ENCODE results near the gene LRP1B. TPM values are rescaled to one million over a fixed set of nuclear protein-coding genes. Genes with fewer than 3 reads are reported as not detected.
"Not testable (repeated sequence)": the region's sequence is repeated elsewhere in the genome, so short reads cannot be mapped to it uniquely, and the experiment has no call there.

LRP1B gene
- polyA plus RNA-seq, 1 of the 3 experiments (the other 2 are of a cell fraction): 0.28 TPM

DNA sequence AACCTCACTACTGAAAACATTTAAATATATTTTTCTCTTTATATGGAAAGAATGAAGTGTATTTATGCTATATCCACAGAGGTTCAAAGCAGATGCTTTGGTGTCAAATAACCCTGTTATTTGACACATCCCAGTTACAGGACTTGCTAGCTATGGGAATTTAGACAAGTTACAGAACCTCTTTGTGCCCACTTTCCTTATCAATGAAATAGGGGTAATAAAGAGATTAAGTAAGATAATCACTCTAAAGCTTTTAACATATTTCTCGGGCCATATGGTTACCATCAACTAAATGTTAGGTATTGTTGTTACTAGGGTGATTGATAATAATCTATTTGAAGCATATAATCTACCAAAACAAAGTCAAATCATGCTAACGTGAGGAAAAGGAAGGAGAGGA, 1690.0 kb downstream of the LRP1B start (continued):
- TF ChIP-seq FOSL2 (IDR thresholded peaks at IDR 0.05; ENCODE audit: borderline replicate concordance, low read depth) (no peak), SMC3 (IDR thresholded peaks at IDR 0.05; ENCODE audit: low read depth, low read length) (no peak), EZH2phosphoT487 (IDR thresholded peaks at IDR 0.05; ENCODE audit: borderline replicate concordance, low read depth) (no peak), RCOR1 (IDR thresholded peaks at IDR 0.05; ENCODE audit: low read length) (peak; percentile 99), MEF2A (IDR thresholded peaks at IDR 0.05; ENCODE audit: borderline replicate concordance, low read depth) (peak; percentile 25; the same call in 1 of the 2 replicates), MXI1 (IDR thresholded peaks at IDR 0.05; ENCODE audit: low read depth, low read length) (peak; percentile 17; the same call in 1 of the 2 replicates), TAF1 (IDR thresholded peaks at IDR 0.05; ENCODE audit: borderline replicate concordance, low read depth, low read length) (no peak), TEAD4 (IDR thresholded peaks at IDR 0.05; ENCODE audit: borderline replicate concordance, insufficient read depth) (peak; percentile 92), ELF1 (IDR thresholded peaks at IDR 0.05) (no peak)
- TF ChIP-seq, protein P1, sequence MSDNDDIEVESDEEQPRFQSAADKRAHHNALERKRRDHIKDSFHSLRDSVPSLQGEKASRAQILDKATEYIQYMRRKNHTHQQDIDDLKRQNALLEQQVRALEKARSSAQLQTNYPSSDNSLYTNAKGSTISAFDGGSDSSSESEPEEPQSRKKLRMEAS (IDR thresholded peaks at IDR 0.05; ENCODE audit: low read depth): no peak

DNA sequence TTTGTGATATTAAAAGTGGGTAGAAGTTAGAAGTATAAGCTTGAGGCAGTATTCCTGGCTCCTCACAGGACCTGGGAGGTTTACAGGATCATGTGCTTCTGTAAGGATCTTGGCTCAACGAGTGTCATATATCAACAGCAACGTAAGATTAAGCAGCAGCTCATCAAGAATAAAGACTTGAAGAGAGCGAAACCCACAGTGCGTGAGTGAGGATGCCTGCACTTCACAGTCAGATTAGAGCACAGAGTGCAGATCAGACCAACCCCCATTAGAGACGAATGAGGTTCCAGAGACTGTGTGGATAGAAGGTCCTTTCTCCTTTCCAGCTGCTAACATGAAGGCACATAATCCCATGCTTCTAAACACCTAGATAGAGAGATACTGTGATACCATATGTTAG, 1693.9 kb downstream of the LRP1B start:
- POLR2A ChIA-PET: no interaction called here
- Histone ChIP-seq H3K4me1 (ENCODE audit: control insufficient read depth in 1 of 2, insufficient read depth in 2 of 2, low read depth in 1 of 2, low read length in 1 of 2) (peaks cover 5 to 19% of the 10 kb centered on the region in 2 experiments; a peak in 2 of 4 replicates), H3K9ac (no peak overlapping the region), H3F3A (replicated peaks; ENCODE audit: insufficient read depth) (no peaks in the 10 kb centered on the region), H3K9me2 (no peaks in the 10 kb centered on the region), H3K4me3 (ENCODE audit: low read depth in 2 of 2, low read length in 1 of 2) (no peak overlapping the region), H3K36me3 (replicated peaks in 1 of 2; ENCODE audit: control insufficient read depth in 1 of 2, insufficient read depth in 2 of 2, low read length in 1 of 2) (no peaks in the 10 kb centered on the region), H3K27me3 (ENCODE audit: insufficient read depth) (no peaks in the 10 kb centered on the region), H3K27ac (ENCODE audit: low read depth in 2 of 2, low read length in 1 of 2) (no peak overlapping the region; a peak in 1 of 4 replicates), H3K4me2 (no peak overlapping the region), H3K9me3 (no peaks in the 10 kb centered on the region), H4K20me1 (ENCODE audit: insufficient read depth) (no peaks in the 10 kb centered on the region), H3K79me2 (ENCODE audit: insufficient read depth) (no peaks in the 10 kb centered on the region), H2AFZ (ENCODE audit: low read depth) (no peak overlapping the region)
- no peak for DNase-seq
- CTCF ChIA-PET: no interaction called here
- no peak for TF ChIP-seq POLR2AphosphoS5 (IDR thresholded peaks at IDR 0.05; ENCODE audit: low read depth, low read length)
- TF ChIP-seq TAF1 (IDR thresholded peaks at IDR 0.05; ENCODE audit: borderline replicate concordance, low read depth, low read length): no peak
- no peak for TF ChIP-seq FOSL2 (IDR thresholded peaks at IDR 0.05; ENCODE audit: borderline replicate concordance, low read depth)
- TF ChIP-seq EZH2phosphoT487 (IDR thresholded peaks at IDR 0.05; ENCODE audit: borderline replicate concordance, low read depth): no peak
- TF ChIP-seq, protein P2, sequence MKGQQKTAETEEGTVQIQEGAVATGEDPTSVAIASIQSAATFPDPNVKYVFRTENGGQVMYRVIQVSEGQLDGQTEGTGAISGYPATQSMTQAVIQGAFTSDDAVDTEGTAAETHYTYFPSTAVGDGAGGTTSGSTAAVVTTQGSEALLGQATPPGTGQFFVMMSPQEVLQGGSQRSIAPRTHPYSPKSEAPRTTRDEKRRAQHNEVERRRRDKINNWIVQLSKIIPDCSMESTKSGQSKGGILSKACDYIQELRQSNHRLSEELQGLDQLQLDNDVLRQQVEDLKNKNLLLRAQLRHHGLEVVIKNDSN (IDR thresholded peaks at IDR 0.05; ENCODE audit: borderline replicate concordance, low read depth): no peak
- TF ChIP-seq GABPA (IDR thresholded peaks at IDR 0.05; ENCODE audit: low read depth): no peak
- no peak for TF ChIP-seq RFX5 (IDR thresholded peaks at IDR 0.05; ENCODE audit: low read length)
- TF ChIP-seq, protein P3, sequence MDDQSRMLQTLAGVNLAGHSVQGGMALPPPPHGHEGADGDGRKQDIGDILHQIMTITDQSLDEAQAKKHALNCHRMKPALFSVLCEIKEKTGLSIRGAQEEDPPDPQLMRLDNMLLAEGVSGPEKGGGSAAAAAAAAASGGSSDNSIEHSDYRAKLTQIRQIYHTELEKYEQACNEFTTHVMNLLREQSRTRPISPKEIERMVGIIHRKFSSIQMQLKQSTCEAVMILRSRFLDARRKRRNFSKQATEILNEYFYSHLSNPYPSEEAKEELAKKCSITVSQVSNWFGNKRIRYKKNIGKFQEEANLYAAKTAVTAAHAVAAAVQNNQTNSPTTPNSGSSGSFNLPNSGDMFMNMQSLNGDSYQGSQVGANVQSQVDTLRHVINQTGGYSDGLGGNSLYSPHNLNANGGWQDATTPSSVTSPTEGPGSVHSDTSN (IDR thresholded peaks at IDR 0.05): no peak
- TF ChIP-seq YY1 (IDR thresholded peaks at IDR 0.05; ENCODE audit: low read depth): no peak
- no peak for TF ChIP-seq JUND (IDR thresholded peaks at IDR 0.05)
- no peak for TF ChIP-seq NRF1 (IDR thresholded peaks at IDR 0.05; ENCODE audit: low read depth, low read length)
- TF ChIP-seq, protein P1 (IDR thresholded peaks at IDR 0.05; ENCODE audit: low read depth): no peak
- TF ChIP-seq, protein P4, sequence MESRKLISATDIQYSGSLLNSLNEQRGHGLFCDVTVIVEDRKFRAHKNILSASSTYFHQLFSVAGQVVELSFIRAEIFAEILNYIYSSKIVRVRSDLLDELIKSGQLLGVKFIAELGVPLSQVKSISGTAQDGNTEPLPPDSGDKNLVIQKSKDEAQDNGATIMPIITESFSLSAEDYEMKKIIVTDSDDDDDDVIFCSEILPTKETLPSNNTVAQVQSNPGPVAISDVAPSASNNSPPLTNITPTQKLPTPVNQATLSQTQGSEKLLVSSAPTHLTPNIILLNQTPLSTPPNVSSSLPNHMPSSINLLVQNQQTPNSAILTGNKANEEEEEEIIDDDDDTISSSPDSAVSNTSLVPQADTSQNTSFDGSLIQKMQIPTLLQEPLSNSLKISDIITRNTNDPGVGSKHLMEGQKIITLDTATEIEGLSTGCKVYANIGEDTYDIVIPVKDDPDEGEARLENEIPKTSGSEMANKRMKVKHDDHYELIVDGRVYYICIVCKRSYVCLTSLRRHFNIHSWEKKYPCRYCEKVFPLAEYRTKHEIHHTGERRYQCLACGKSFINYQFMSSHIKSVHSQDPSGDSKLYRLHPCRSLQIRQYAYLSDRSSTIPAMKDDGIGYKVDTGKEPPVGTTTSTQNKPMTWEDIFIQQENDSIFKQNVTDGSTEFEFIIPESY (IDR thresholded peaks at IDR 0.05; ENCODE audit: borderline replicate concordance, low read depth): no peak
- WGBS (ENCODE audit: low lambda C conversion rate): 93% methylated on average over 5 of the region's 5 CpGs

DNA sequence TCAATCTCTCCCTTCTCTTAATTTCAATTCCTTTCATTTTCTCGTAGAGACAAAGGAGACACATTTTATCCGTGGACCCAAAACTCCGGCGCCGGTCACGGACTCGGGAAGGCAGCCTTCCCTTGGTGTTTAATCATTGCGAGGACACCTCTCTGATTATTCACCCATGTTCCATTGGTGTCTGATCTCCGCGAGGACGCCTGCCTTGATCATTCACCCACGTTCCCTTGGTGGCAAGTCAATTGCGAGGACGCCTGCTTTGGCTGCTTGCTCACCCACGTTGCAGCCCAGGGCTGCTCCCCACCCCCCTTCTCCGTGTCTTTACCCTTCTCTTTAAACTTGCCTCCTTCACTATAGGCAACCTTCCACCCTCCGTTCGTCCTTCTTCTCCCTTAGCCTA, 1703.8 kb downstream of the LRP1B start:
- H3F3A ChIP-seq (replicated peaks; ENCODE audit: insufficient read depth); H3K4me3 ChIP-seq (ENCODE audit: low read depth in 2 of 2, low read length in 1 of 2); H3K79me2 ChIP-seq (ENCODE audit: insufficient read depth); H3K9ac ChIP-seq; H3K27me3 ChIP-seq (ENCODE audit: insufficient read depth); H3K9me3 ChIP-seq; H3K27ac ChIP-seq (ENCODE audit: low read depth in 2 of 2, low read length in 1 of 2); H2AFZ ChIP-seq (ENCODE audit: low read depth); DNase-seq; POLR2A ChIA-PET; H4K20me1 ChIP-seq (ENCODE audit: insufficient read depth); H3K4me2 ChIP-seq; CTCF ChIA-PET; H3K4me1 ChIP-seq (ENCODE audit: control insufficient read depth in 1 of 2, insufficient read depth in 2 of 2, low read depth in 1 of 2, low read length in 1 of 2); H3K9me2 ChIP-seq; H3K36me3 ChIP-seq (replicated peaks in 1 of 2; ENCODE audit: control insufficient read depth in 1 of 2, insufficient read depth in 2 of 2, low read length in 1 of 2): not testable (repeated sequence)
- 88% methylated on average over 18 of the region's 18 CpGs for WGBS (ENCODE audit: low lambda C conversion rate)
